ENCODE data around the gene KAT8. TPM values are rescaled to one million over a fixed set of nuclear protein-coding genes. Genes with fewer than 3 reads are reported as not detected.

The KAT8 gene
- total RNA-seq, 1 experiment from 2014 or later = 35.1 TPM

GRCh38 chr16:31072540-31073141 is 44.8 kb upstream of the KAT8 start:
- no peaks in the 10 kb centered on the region for H3K9me3 ChIP-seq (ENCODE audit: low read length)
- DNase-seq (peak; percentile 48), ATAC-seq (peak; percentile 37)
- no peaks in the 10 kb centered on the region for H3K9me2 ChIP-seq (replicated peaks; ENCODE audit: low read length)
- peaks cover 15% of the 10 kb centered on the region; the same call in 1 of the 2 replicates for H3K4me1 ChIP-seq (ENCODE audit: insufficient read depth, low read length)
- H2AFZ ChIP-seq (ENCODE audit: low read length) = peak overlapping the region; percentile 97
- no peaks in the 10 kb centered on the region for H3F3A ChIP-seq (ENCODE audit: low read length, unreplicated experiment)
- H3K27ac ChIP-seq (ENCODE audit: low read length) = peak overlapping the region; percentile 76
- peak overlapping the region; percentile 81 for H3K4me3 ChIP-seq (ENCODE audit: low read length)
- H3K27me3 ChIP-seq (ENCODE audit: low read length) = no peaks in the 10 kb centered on the region
- TSS peak; percentile 47 for BruUV-seq (replicated peaks)
- peaks cover 4% of the 10 kb centered on the region for H3K36me3 ChIP-seq (ENCODE audit: low read depth, low read length)
- TF ChIP-seq CTCF (conservative IDR thresholded peaks at IDR 0.05; ENCODE audit: low read depth, low read length) (no peak), EZH2phosphoT487 (IDR thresholded peaks at IDR 0.05; ENCODE audit: borderline replicate concordance, low read length) (no peak), EZH2 (IDR thresholded peaks at IDR 0.05; ENCODE audit: low read length, unreplicated experiment) (no peak)
- intact Hi-C loops (cut with micrococcal nuclease) = loop anchor here (2.0 to 5.0 kb wide), 3 partner anchors 40 to 385 kb away; partner anchors contain the start of genes ARMC5 and STX4
- CTCF ChIA-PET = no interaction called here
- peak overlapping the region; percentile 96 for H3K9ac ChIP-seq (ENCODE audit: low read length)
- H4K20me1 ChIP-seq (ENCODE audit: low read length) = no peaks in the 10 kb centered on the region
- H3K4me2 ChIP-seq (ENCODE audit: low read length) = peak overlapping the region; percentile 99
- H3K79me2 ChIP-seq (ENCODE audit: low read length) = peaks cover 77% of the 10 kb centered on the region
- POLR2A ChIA-PET (ENCODE audit: unreplicated experiment) = interaction anchor here (0.7 kb wide), 1 partner anchor 314 kb away, joined by 4 read pairs; no protein-coding TSS in a partner anchor

- Histone ChIP-seq H3K4me3 (ENCODE audit: low read length) (peak overlapping the region; percentile 81), H3K9me3 (ENCODE audit: low read length) (no peaks in the 10 kb centered on the region), H3K36me3 (ENCODE audit: low read depth, low read length) (peaks cover 10% of the 10 kb centered on the region), H3K9ac (ENCODE audit: low read length) (peak overlapping the region; percentile 96), H3K4me2 (ENCODE audit: low read length) (peak overlapping the region; percentile 99), H3F3A (ENCODE audit: low read length, unreplicated experiment) (no peaks in the 10 kb centered on the region), H3K9me2 (replicated peaks; ENCODE audit: low read length) (no peaks in the 10 kb centered on the region), H4K20me1 (ENCODE audit: low read length) (no peaks in the 10 kb centered on the region), H2AFZ (ENCODE audit: low read length) (peak overlapping the region; percentile 97), H3K27me3 (ENCODE audit: low read length) (no peaks in the 10 kb centered on the region), H3K27ac (ENCODE audit: low read length) (peak overlapping the region; percentile 76), H3K4me1 (ENCODE audit: insufficient read depth, low read length) (peaks cover 15% of the 10 kb centered on the region; the same call in 1 of the 2 replicates), H3K79me2 (ENCODE audit: low read length) (peaks cover 74% of the 10 kb centered on the region)
- TF ChIP-seq CTCF (conservative IDR thresholded peaks at IDR 0.05; ENCODE audit: low read depth, low read length) (no peak), EZH2phosphoT487 (IDR thresholded peaks at IDR 0.05; ENCODE audit: borderline replicate concordance, low read length) (no peak), EZH2 (IDR thresholded peaks at IDR 0.05; ENCODE audit: low read length, unreplicated experiment) (no peak)
- BruUV-seq (replicated peaks) = no TSS peak
- peak; percentile 66 for ATAC-seq
- peak; percentile 76 for DNase-seq
- ChIA-PET POLR2A (ENCODE audit: unreplicated experiment) (interaction anchor here (0.7 kb wide), 1 partner anchor 313 kb away, joined by 4 read pairs; no protein-coding TSS in a partner anchor), CTCF (interaction anchor here (0.5 to 1.6 kb wide), 2 partner anchors 88 to 107 kb away, joined by 4 to 5 read pairs; partner anchors contain the start of gene HSD3B7)
- intact Hi-C loops (cut with micrococcal nuclease) = loop anchor here (2.0 to 5.0 kb wide), 3 partner anchors 41 to 384 kb away; partner anchors contain the start of genes ARMC5 and STX4
These were observed 44.1 kb upstream of the KAT8 start for GRCh38 chr16:31073142-31073969.

All from PC-3 (cell line).